NCI-H1092 (cell line): ENCODE measurements around the gene TMEM9B.
A peak's percentile ranks its signal among the peaks of the same experiment; 100 is the strongest.
"Not testable (repeated sequence)": the region's sequence is repeated elsewhere in the genome, so short reads cannot be mapped to it uniquely, and the experiment has no call there.

Experiments
- DNase-seq: peaks from one replicate; lab custom pipeline; 2025; lab: John Stamatoyannopoulos, UW

Gene TMEM9B

DNA sequence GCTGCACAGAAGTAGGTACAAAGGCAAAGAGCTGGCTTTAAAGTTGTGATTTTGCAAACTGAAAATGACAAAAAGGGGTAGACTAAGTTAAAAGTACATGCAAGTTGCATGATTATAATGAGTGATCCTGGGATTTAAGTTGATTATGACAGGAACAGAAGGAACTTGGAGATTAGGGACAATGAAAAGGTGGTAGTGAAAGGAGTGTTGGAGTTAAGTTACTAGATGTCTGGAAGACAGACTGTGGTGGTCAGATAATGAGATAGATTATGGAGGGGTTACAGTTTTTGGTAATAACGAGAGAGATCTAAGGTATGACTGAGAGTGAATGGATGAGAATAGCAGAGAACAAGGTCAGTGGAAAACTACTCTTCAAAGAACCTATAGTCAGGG is 7.7 kb upstream of the TMEM9B start:
- DNase-seq: no peak

DNA sequence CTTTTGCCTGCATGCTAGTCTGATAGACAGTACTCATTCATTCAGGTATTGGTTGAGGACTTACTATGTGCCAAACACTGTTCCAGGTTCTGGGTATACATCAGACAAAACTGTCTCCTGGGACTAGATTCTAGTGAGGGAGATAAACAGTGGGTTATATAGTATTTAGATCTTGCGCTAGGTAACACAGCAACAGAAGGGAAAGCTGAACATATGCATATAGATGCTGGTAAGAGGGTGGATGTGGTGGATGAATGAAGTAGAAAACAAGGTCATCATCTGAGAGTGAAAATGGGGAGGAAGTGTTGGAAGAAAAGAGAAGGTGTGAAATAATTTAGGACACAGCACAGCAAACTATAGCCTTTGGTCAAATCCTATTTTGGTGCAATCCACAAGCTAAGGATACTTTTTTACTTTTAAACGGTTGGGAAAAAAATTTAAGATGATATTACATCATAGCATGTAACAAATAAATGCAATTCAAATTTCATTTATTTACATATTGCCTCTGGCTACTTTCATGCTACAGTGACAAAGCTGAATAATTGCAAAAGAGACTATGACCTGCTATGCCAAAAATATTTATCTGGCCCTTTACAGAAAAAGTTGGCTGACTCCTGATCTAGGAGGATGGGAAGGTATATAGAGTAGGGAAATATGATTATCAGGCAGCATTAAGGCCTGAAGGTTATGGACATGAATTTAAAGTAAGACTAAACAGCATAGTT is 7.1 kb upstream of the TMEM9B start:
- no peak for DNase-seq

DNA sequence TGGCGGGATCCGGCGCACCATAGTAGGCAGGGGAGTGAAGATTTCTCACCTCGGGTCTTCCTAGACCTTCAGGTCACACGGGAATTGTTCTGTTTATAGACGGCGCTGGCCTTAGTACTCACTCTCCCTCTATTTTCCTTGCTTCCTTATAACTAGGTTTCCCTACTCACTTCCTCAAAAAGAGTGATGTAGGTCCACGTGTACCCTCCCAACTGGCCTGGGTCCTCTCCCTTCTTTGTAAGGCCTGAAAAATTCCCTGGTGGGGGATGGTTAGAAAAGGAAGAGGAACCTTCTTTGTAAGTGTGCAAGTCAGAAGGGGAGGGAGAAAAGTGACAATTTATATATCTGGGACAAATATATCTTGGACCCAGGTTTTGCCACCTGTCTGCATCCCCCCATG is 2.9 kb upstream of the TMEM9B start:
- DNase-seq: no peak

DNA sequence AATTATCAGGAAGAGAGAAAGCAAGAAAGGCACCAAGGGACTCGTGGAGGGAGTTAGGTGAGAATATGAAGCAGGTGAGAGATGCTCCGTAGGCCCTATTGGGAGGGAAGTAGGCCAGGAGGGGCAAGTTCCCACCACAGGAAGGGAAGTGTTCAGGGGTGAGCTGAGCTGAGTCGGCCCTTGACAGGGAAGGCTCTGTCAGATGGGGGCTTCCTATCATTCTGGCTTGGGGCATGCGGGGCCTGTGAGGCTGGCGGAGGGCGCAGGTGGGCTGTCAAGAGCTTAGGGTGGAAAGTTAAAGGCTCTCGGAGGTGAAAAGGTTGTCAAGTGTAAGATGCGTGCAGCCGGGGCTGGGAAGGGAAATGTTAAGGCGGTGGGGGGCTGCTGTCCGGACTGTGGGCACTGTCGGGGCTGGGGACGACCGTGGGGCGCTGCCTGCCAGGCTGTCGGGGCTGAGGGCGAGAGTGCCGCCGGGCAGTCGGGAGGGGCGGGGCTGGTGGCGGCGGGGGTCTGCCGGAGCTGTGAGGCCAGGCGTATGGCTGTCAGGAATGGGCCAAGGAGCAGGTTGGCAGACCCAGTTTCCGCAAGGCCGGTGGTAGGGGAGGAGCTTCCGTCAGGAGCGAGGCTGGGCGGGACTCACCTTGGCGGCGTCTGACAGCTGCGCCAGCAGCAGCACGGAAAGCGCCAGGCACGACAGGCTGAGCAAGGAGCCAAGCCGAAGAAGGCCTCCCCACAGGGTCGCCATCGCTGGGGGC is 496 bp downstream of the TMEM9B start:
- peak; percentile 83 for DNase-seq

DNA sequence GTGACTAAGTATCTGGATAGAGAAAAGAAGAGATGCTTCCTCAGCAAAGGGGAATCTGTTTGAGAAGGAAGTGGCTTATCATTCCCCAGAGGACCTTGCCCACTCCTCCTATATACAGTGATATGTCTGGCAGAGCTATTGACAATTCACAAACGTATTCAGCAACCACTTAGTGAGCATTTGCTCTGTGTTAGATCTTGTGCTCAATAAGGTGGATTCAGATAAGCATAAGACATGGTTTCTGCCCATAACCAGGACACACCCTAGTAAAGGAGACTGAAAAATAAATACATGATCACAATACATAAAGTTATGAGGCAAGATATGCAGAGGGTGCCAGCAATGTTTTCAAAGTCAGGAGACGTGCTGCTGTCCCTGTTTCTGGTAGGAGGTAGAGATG is 1.4 kb downstream of the TMEM9B start:
- no peak for DNase-seq

DNA sequence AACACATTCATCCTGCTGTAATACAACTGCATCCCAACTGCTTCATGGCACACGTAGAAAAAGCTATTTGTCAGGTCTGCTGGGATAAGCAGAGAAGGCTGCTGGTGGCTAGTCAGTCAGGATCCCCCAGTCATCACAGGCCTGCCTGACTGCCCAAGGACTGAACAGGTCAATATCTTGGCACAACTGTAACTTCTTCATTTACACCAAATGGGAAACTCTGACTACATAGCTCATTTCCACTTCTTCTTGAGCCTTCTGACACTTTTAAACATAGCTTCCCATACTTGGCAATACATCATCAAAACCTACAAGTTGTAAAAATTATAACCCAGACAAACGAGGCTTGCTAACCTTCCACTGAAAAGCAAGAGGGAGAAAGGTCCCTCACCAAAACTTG is 2.8 kb downstream of the TMEM9B start:
- no peak for DNase-seq

DNA sequence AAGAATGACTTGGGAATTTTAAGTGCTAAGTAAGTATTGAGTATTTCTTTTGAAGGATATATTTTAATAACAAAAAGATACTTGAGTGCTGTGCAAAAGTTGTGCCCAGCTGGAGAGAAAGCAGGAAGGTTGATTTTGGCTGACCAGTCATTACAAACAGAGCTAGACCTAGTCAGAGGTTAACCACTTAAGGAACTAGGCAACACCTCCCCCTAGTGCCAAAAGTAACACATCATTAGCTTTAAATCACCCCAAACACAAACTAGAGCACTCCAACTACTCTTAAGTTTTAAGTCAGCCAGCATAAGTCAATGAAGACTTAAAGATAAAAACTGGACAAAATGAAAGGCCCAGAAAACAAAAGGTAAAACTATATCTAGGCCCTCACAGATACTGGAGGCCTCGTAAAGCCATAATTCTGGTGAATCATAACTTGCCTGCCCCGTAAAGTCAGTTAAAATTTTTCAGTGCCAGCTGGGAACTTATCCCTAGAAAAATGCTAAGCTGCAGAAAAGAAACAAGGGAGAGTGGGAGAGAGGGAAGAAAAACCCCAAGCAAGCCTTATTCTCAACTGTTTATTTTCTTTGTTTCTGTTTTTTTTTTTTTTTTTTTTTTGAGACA is 4.6 kb downstream of the TMEM9B start:
- no peak for DNase-seq

DNA sequence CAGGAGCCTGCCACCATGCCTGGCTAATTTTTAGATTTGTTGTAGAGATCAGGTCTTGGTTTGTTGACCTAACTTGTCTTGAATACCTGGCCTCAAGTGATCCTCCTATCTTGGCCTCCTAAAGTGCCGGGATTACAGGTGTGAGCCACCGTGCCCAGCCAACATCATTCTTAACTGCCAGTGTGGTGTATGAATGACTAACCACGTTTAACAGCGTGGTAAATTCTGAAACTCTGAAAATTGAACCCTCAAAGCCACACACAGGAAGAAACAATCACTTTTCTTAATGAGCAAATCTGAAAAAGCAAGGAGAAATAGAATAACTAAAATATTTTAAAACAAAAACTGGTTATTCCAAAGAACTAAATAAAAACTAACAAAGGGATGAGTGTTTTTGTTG is 7.4 kb downstream of the TMEM9B start:
- DNase-seq: no peak

DNA sequence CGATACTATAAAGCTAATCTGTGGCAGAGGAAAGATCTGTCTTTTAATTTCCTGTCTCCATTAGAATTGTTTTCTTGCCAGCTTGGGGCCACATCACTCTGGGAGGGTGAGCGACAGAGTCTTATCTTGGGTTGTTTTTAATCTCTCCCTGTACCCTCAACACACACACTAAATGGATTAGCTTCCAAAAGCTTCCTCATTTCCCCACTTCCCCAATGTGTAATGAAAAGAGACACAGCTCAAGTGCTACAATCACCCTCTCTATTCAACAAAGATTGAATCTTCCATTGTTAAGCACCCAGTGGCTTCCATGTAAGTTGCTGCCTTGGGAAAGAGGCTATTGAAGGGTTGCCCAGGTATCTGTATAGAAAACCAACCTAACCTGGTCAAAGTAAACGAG is 15.4 kb downstream of the TMEM9B start:
- DNase-seq: no peak

DNA sequence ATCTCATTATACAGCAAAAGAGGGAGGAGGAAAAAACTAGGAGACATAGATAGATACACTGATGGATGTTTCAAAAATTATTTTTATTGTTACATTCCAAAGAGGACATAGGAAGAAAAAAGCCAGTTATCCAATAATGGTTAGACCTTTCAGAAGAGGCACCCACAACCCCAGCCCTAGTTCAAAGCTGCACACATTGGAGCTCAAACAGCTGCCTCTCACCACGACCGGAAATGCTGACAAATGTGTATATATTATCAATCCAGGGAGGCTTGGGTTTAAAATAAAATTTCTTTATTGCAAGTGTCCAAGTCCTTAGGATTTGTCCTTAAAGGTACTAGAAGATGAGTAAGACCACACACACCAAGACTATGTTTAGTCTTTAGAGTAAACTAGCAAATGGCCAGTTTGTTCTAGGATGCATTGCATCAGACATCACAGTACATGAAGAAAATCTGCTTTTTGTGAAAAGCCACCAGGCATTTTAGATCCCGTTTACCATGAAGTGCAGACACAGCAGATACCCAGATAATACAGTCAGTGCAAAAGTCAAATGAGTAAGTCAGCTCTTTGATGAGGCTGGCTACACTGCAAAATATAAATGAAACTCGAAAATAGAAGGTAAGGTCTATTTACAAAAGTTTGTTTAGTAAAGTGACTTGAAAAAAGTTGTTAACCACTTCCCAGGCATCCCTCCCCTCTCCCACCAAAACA is 16.9 kb downstream of the TMEM9B start:
- DNase-seq: no peak

DNA sequence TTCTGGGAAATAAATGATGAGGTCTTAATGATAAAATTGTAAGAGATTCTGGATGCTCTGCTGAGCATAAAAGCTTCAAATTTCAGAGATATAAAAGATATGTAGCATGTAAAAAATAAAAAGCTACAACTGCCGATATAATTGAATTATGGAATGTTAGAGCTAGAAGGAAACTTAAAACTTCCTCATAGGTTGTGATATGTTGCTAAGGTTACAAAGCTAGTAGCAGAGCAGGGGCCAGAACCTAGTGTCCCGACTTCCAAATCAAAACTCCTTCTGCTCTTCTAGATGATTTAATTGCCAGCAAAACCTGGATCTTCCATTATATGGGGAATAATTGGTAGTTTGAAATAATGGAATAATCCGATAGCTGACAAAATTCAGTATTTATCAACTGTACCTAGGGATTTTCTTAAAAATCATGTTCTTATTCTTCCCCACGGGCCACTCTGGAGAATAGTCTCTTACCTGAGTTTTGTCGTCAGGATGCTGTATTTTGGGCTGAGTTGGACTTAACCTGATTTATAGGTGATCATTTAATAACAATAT is 21.6 kb downstream of the TMEM9B start, which contains the start of gene ASCL3:
Gene ASCL3, minus strand, starts transcription at position 499 of the 549 bp plus-strand sequence. CDS start 4,855 bp downstream, outside the sequence.
- DNase-seq: no peak

DNA sequence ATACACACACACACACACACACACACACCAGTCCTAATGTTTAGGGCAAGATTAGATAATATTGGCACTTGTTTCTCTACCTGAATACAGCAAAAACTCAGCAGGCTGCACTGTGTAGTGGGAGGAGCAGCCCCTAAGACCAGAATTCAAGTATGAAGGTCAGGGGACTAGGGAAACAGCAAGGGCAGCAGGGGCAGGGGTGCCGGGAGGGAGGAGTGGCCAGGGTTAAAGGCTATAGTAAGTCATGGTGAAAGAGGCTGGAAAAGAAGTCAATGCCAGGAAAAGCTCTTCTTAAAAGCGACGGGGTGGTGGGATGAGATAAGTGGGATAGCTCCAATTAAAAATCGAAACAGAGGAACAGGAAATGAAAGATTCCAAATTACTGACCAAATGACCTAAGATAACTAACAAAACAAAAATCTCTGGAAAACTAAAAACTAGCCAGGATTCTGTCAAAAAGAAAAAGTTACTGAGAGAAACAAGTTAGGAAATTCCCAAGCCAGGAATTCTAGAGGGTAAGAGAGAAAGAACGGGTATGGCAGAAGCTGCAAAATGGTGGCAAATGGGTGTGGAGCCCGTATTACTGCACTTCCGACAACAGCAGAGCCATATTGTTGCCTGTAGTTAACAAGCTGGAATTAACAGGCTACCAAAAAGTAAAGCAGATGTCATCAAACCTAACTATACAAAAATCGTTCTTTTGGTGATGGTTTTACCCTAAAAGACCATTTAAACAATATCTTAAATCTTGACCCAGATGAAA is 22.7 kb downstream of the TMEM9B start:
- DNase-seq: no peak

DNA sequence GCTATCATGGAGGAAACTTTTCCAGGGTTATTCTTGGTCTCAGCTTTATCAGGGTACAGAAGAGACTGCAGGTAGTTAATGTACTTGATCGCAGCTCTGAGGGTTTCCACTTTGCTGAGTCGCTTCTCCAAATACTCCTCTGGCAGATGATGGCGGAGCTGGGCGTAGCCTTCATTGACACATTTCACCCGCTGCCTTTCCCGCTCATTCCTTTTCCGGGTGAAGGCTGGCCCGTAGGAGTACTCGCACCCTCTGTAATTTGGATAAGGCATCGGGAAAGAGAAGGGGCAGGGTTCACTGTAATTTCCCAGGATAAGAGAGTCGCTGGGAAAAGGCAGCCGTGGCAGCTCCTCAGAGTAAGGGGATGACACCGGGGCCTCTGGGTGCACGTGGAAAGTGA is 26.6 kb downstream of the TMEM9B start:
- no peak for DNase-seq

DNA sequence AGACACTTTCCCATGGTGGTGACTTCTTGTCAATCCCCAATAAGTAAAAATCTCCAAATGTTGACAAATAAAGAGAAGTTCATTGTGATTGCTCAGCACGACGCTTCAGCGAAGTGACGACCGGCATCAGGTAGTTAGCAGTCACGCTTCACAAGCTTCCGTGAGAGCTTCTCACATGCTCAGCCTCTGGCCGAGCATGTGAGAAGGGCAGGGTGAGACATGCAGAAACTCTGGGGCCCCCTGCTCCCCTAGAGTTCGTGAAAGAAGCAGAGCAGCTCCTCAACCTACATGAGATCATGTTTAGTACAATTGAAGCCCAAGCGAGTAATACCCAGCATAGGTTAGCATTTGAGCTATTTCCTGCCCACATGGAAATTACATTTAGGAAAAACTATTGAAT is 27.1 kb downstream of the TMEM9B start:
- no peak for DNase-seq

DNA sequence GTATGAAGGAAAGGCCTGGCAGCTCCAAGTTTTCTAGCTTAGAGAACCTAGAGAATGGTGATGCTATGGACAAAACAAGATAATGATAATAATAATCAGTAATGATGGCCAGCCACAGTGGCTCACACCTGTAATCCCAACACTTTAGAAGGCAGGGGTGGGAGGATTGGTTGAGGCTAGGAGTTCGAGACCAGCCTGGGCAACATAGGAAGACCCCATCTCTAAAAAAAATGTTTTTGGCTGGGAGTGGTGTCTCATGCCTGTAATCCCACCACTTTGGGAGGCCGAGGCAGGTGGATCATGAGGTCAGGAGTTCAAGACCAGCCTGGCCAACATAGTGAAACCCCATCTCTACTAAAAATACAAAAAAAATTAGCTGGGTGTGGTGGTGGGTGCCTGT is 28.5 kb downstream of the TMEM9B start:
- not testable (repeated sequence) for DNase-seq

DNA sequence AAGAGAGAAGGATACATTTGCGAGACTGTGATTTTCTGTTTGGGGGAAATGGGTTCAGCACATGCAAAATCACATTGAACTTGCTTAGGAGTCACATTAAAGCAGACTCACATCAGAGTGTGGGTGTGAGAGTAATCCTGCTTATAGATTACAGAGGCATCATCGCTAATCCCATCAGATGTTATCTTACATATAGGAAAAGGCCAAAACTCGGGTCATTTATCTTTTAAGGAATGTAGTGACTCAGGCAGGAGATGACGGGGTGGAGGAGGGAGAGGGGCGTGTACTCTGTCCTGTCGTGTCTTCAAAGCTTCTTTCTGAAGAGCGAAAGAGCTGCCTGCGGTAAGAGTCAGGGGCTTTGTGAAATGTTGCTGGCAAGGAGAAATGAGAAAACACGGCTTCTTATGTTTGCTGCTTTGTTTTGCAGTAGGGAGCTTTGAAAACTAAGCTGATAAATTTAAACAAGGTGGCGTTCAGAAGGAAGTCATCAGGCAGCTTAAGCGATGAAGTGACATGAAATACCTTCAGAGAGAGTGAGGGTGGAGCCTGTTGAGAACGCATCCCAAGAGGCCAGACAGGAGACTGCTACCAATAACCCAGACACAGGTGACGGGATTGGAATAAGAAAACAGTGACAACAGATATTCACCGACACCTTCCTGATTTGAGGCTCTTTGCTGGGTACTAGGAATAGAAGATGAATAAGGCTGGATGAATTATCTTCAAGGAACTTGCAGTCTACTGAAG is 29.3 kb downstream of the TMEM9B start:
- DNase-seq: no peak

DNA sequence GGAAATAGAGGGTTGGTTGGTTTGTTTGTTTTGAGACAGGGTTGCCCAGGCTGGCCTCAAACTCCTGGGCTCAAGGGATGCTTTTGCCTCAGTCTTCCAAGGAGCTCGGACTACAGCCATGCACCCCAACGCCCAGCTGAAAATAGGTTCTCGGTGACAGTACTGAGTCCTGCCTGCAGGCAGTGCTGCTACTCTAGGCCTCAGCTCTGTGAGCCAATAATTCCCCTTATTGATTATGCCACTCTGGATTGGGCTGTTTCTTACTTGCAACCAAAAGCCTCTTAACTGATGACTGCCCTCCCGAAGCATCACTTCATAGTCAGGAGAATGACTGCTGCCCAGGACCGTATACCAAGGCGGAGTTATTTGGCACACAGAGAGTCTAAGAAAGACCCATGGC is 30.3 kb downstream of the TMEM9B start:
- no peak for DNase-seq

DNA sequence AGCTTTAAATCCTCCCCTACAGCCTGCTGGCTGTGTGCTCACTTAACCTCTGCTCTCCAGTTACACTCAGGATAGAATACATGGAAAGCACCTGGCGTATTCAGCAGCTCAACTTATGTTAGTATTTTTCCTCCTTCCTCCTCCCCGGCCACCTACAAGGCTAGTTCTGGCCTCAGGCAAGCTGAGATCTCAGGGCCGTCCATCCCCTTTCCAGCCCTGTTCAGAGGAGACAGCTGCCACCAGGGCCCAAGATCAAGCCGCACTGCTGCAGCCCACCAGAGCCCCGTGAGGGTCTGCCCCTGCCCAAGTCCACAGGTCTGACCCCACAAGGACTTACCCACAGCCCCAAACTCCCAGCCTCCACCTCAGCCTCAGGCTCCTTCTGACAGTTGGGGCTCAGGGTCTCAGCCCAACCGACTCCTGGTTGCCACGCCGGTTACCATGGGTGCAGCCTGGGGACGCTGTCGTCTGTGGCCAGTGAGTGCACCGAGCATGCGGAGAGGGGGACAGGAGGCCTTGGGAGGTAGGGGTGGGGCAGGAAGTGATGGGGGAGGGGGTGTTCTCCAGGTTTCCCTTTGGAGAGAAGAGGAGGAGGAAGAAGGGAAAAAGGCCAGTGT is 31.6 kb downstream of the TMEM9B start, which contains the start of gene C11orf16:
Gene C11orf16, minus strand, starts transcription at position 384 of the 617 bp plus-strand sequence. CDS start 639 bp downstream, outside the sequence.
- DNase-seq: no peak

DNA sequence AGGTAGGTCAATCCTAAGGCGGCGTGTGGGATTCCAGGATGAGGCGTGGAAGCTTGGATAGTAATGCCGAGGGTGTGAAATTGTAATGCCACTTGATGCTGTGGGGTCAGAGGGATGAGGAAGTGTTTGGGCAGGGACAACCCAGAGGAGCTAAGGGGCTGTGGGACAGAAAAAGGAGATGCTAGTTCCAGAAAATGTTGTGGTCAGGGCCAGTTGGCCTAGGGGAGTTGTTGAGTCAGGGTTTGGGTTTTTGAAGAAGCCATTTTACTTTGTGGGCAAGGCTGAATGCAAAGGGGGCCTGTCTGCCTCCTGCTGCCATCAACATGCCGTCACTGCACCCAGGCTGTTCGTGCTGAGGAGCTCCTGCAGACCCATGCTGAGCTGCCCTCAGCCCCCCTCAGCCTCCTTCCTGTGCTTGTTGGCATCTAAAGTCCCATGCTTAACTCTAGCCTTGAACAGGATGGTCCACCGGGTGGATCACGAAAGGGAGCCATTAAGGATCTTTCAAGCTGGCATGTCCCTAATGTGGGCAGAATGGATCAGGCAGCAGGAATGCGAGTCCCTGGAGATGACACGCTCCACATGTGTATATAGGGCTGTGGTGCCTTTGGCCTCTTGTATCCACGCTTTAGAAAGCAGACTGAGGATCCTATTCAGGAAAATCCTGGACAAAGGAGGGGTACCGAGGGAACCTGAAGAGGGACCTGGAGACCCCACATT is 33.6 kb downstream of the TMEM9B start:
- no peak for DNase-seq
